Activated B cell treated with CpG ODN at 0.5 μM for 24 hours (primary cell): ENCODE data around the gene PPP2R1A. TPM values are rescaled to one million over a fixed set of nuclear protein-coding genes. Genes with fewer than 3 reads are reported as not detected.
"Not testable (repeated sequence)": the region's sequence is repeated elsewhere in the genome, so short reads cannot be mapped to it uniquely, and the experiment has no call there.

ENCODE experiments used
- ATAC-seq: fragments of 200-7000 bp; cut with Tn5 transposase; one replicate; pipeline ENCODE4 v1.10.0; 2021; ENCODE audit warnings: low read depth, mild to moderate bottlenecking, moderate library complexity
- CTCF ChIA-PET: fragments of 350-600 bp; sonication (Branson Sonifier 250); formaldehyde crosslinking; loops from one replicate; lab custom pipeline; 2021; ENCODE audit warnings: antibody characterized with exemption; lab: Charles Lee
- POLR2A ChIA-PET: fragments of 350-600 bp; sonication (Branson Sonifier 250); formaldehyde crosslinking; loops from one replicate; lab custom pipeline; 2021; ENCODE audit warnings: antibody characterized with exemption; lab: Charles Lee
- DNase-seq: peaks from one replicate; pipeline ENCODE4 v3.0.0; 2022
- H3K27ac Mint-ChIP-seq: one replicate; pipeline ENCODE4 v1.8.0; 2020; ENCODE audit warnings: mixed read lengths
- H3K27me3 Mint-ChIP-seq: one replicate; pipeline ENCODE4 v1.8.0; 2021; ENCODE audit warnings: mixed read lengths
- H3K36me3 Mint-ChIP-seq: one replicate; pipeline ENCODE4 v1.8.0; 2021; ENCODE audit warnings: low read depth, mixed read lengths
- H3K4me1 Mint-ChIP-seq: one replicate; pipeline ENCODE4 v1.8.0; 2021; ENCODE audit warnings: mixed read lengths
- H3K4me3 Mint-ChIP-seq: one replicate; pipeline ENCODE4 v1.8.0; 2020; ENCODE audit warnings: mild to moderate bottlenecking, mixed read lengths
- H3K9me3 Mint-ChIP-seq: one replicate; pipeline ENCODE4 v1.8.0; 2020; ENCODE audit warnings: mixed read lengths
- CTCF ChIP-seq: fragments of 200-600 bp; IDR thresholded peaks from one replicate; pipeline ENCODE4 v1.8.0; 2022; ENCODE audit warnings: antibody characterized with exemption, mild to moderate bottlenecking
- intact Hi-C: fragments of 100-400 bp; cut with micrococcal nuclease; formaldehyde crosslinking; loops from one replicate; pipeline ENCODE4 v1.15.1; 2024
- total RNA-seq: library from RNA; stranded (reverse); gene quantifications from 2 replicates; pipeline ENCODE4 v1.2.3, GENCODE V29; 2022

PPP2R1A gene
- total RNA-seq, 1 donor from 2014 or later: 245 TPM

GRCh38 chr19:52248241-52248640 lies 58.4 kb downstream of the PPP2R1A start:
- H3K4me3 Mint-ChIP-seq: no peak overlapping the region
- ATAC-seq (peak; percentile 71), DNase-seq (no peak)
- TF ChIP-seq CTCF: no peak
- no peak overlapping the region for H3K27ac Mint-ChIP-seq
- peaks cover 5% of the 10 kb centered on the region for H3K9me3 Mint-ChIP-seq
- POLR2A ChIA-PET: no interaction called here
- H3K27me3 Mint-ChIP-seq: no peaks in the 10 kb centered on the region
- no peaks in the 10 kb centered on the region for H3K4me1 Mint-ChIP-seq
- CTCF ChIA-PET: interaction anchor here (0.8 to 2.0 kb wide), 3 partner anchors 11 to 502 kb away, joined by 3 to 12 read pairs (median 5); no protein-coding TSS in a partner anchor
- H3K36me3 Mint-ChIP-seq: no peaks in the 10 kb centered on the region
- intact Hi-C loops: no loop called here

- H3K27ac Mint-ChIP-seq: no peak overlapping the region
- H3K36me3 Mint-ChIP-seq: no peaks in the 10 kb centered on the region
- H3K4me1 Mint-ChIP-seq: no peaks in the 10 kb centered on the region
- ChIA-PET POLR2A (no interaction called here), CTCF (no interaction called here)
- DNase-seq: no peak
- intact Hi-C loops: no loop called here
- H3K9me3 Mint-ChIP-seq: no peaks in the 10 kb centered on the region
- no peak for ATAC-seq
- H3K4me3 Mint-ChIP-seq: no peak overlapping the region
- peaks cover 2% of the 10 kb centered on the region for H3K27me3 Mint-ChIP-seq
- TF ChIP-seq CTCF: no peak
Observed at GRCh38 chr19:52258426-52258825, 68.6 kb downstream of the PPP2R1A start.

- H3K9me3 Mint-ChIP-seq, H3K4me3 Mint-ChIP-seq, H3K27me3 Mint-ChIP-seq, CTCF ChIA-PET, DNase-seq, H3K36me3 Mint-ChIP-seq, H3K27ac Mint-ChIP-seq, POLR2A ChIA-PET, ATAC-seq: not testable (repeated sequence)
- H3K4me1 Mint-ChIP-seq: peaks cover 12% of the 10 kb centered on the region
- intact Hi-C loops: loop anchor here (5.0 kb wide), 1 partner anchor 472 kb away; the partner anchor contains the start of gene ZNF611
Observed at GRCh38 chr19:52265556-52265955, 75.7 kb downstream of the PPP2R1A start.

- intact Hi-C loops: loop anchor here (1.0 to 5.0 kb wide), 3 partner anchors 28 to 468 kb away; partner anchors contain the start of genes ZNF480, ZNF611 and ZNF616
- Mint-ChIP-seq H3K27ac (peak within 1 kb of the TSS; percentile 94), H3K4me3 (peak within 1 kb of the TSS; percentile 98), H3K36me3 (peaks cover 39% of the 10 kb centered on the region), H3K9me3 (peaks cover 3% of the 10 kb centered on the region), H3K4me1 (peaks cover 45% of the 10 kb centered on the region), H3K27me3 (no peaks in the 10 kb centered on the region)
- TF ChIP-seq CTCF: no peak
- ATAC-seq: peak; percentile 97
- POLR2A ChIA-PET: interaction anchor here (0.6 to 1.3 kb wide), 5 partner anchors 9 to 719 kb away, joined by 3 to 11 read pairs (median 4); partner anchors contain the start of genes PPP2R1A and ZNF880
- CTCF ChIA-PET: no interaction called here
- peak; percentile 98 for DNase-seq
Observed at GRCh38 chr19:52269338-52270261, 79.7 kb downstream of the PPP2R1A start, which contains the start of gene ZNF766. ZNF766 (plus strand) TSS chr19:52269587; CDS start chr19:52269614, 27 bp downstream.

GRCh38 chr19:52270266-52270885 lies 80.5 kb downstream of the PPP2R1A start:
- Mint-ChIP-seq H3K27ac (peak overlapping the region; percentile 94), H3K4me3 (peak overlapping the region; percentile 98), H3K36me3 (peaks cover 44% of the 10 kb centered on the region), H3K9me3 (peaks cover 3% of the 10 kb centered on the region), H3K4me1 (peaks cover 51% of the 10 kb centered on the region), H3K27me3 (no peaks in the 10 kb centered on the region)
- TF ChIP-seq CTCF: no peak
- DNase-seq: no peak
- ChIA-PET POLR2A (interaction anchor here (1.0 to 1.3 kb wide), 2 partner anchors 26 to 99 kb away, joined by 4 to 6 read pairs; partner anchors contain the start of gene ZNF880), CTCF (no interaction called here)
- intact Hi-C loops: no loop called here
- no peak for ATAC-seq
